ENCODE data around the gene GCAT. TPM values are rescaled to one million over a fixed set of nuclear protein-coding genes. Genes with fewer than 3 reads are reported as not detected.

The GCAT gene
- total and polyA plus RNA-seq, 9 of the 15 experiments (the other 6 are each of a cell fraction or from before 2014, with no cell fraction given) = 1.9 to 69.9 (median 26.4) TPM

- 0 out of 2 replicates have a peak, but pooled peaks have one; percentile 26 for TF ChIP-seq NR3C1 (CRISPR knock-in tag; IDR thresholded peaks at IDR 0.05)
- TF ChIP-seq GABPB1 (CRISPR knock-in tag; IDR thresholded peaks at IDR 0.05) = no peak
- no peak for TF ChIP-seq ZBTB2 (IDR thresholded peaks at IDR 0.05)
- 0 out of 2 replicates have a peak, but pooled peaks have one; percentile 16 for TF ChIP-seq ZNF24 (IDR thresholded peaks at IDR 0.05)
- TF ChIP-seq ID3 (CRISPR knock-in tag; IDR thresholded peaks at IDR 0.05) = no peak
- TF ChIP-seq ID3 (tag; IDR thresholded peaks at IDR 0.05) = 0 out of 2 replicates have a peak, but pooled peaks have one; percentile 43
- TF ChIP-seq ELF4 (CRISPR knock-in tag; IDR thresholded peaks at IDR 0.05) = no peak
- TF ChIP-seq MNT (conservative IDR thresholded peaks at IDR 0.05) = no peak
- no peak for TF ChIP-seq ZNF197 (CRISPR knock-in tag; IDR thresholded peaks at IDR 0.05; ENCODE audit: low read depth)
- TF ChIP-seq ZNF407 (IDR thresholded peaks at IDR 0.05; ENCODE audit: low read depth) = no peak
- TF ChIP-seq SRSF7 (optimal IDR thresholded peaks at IDR 0.05; ENCODE audit: low read depth, low read length) = no peak
- TF ChIP-seq ZNF57 (CRISPR knock-in tag; IDR thresholded peaks at IDR 0.05) = no peak
- 0 out of 2 replicates have a peak, but pooled peaks have one; percentile 10 for TF ChIP-seq NR2C2 (CRISPR knock-in tag; IDR thresholded peaks at IDR 0.05)
- no peak for TF ChIP-seq NR2C2 (tag; IDR thresholded peaks at IDR 0.05)
- peak; percentile 18; the same call in 1 of the 2 replicates for TF ChIP-seq ZBTB1 (CRISPR knock-in tag; IDR thresholded peaks at IDR 0.05; ENCODE audit: borderline replicate concordance, low read depth)
- TF ChIP-seq NFE2 (IDR thresholded peaks at IDR 0.05; ENCODE audit: low read depth) = no peak
- no peak for TF ChIP-seq CBX3 (IDR thresholded peaks at IDR 0.05; ENCODE audit: borderline replicate concordance in 1 of 2, low read length in 2 of 2)
- TF ChIP-seq RUNX1 (IDR thresholded peaks at IDR 0.05; ENCODE audit: low read depth) = no peak
- no peak for TF ChIP-seq MCM5 (IDR thresholded peaks at IDR 0.05; ENCODE audit: low read depth)
Observed at GRCh38 chr22:37843741-37844089, 36.0 kb downstream of the GCAT start (continued).
